ENCODE results near the gene CDK14. TPM values are rescaled to one million over a fixed set of nuclear protein-coding genes. Genes with fewer than 3 reads are reported as not detected.

CDK14 gene
- total RNA-seq, 6 donors from 2014 or later = 21.7 to 53.4 (median 37.1) TPM

DNA sequence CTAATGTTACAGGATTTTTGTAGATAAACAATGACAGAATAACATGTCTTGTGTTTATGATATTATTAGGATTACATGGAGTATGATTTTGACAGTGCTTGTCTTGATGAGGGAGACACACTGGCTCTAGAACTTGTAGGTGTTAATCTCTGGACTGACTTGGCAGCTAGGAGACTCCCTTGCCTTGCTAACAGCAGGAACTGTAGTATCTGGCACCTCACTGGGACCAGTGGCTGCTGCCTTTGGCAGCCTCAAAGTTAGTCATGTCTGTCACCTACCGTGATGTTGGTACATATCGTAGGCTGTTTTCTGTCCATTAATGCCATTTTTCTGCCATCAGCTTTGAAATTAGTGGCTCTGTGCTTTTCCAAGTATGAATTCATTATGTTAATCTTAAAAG is 261.5 kb downstream of the CDK14 start:
- ATAC-seq (ENCODE audit: low FRiP score in 2 of 2) = no peak
- no peak overlapping the region for H3K27ac ChIP-seq
- 59 to 67% methylated on average over 2 of the region's 2 CpGs for WGBS, 2 donors

DNA sequence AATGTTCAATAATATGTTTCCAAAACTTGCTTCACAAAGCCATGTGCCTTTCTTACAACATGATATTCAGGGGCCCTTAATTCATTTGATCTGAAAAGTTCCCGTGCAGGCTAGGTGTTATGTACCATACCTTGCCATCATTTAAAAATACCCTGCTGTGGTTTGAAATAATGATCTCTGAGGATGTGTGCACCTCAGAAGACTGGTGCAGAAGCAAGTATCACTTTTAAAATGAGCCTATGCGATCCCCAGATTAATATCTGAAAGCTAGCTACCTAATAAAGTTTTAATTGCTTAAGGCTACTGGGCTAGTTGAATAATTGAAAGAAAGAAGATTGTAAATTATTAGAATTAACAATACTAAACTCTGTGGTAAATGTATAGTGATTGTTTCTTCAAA is 262.4 kb downstream of the CDK14 start:
- no peak overlapping the region for H3K4me3 ChIP-seq
- ATAC-seq (ENCODE audit: low FRiP score in 2 of 2) = no peak

More for the DNA sequence above, 261.5 kb downstream of the CDK14 start:
- Histone ChIP-seq H3K27me3 (no peaks in the 10 kb centered on the region), H3K4me1 (no peaks in the 10 kb centered on the region), H3K36me3 (no peaks in the 10 kb centered on the region), H3K4me3 (no peak overlapping the region), H3K9me3 (no peaks in the 10 kb centered on the region)
- TF ChIP-seq POLR2A (IDR thresholded peaks at IDR 0.05) (no peak), EP300 (IDR thresholded peaks at IDR 0.05) (no peak), POLR2AphosphoS5 (IDR thresholded peaks at IDR 0.05) (no peak)
- TF ChIP-seq, protein P1, sequence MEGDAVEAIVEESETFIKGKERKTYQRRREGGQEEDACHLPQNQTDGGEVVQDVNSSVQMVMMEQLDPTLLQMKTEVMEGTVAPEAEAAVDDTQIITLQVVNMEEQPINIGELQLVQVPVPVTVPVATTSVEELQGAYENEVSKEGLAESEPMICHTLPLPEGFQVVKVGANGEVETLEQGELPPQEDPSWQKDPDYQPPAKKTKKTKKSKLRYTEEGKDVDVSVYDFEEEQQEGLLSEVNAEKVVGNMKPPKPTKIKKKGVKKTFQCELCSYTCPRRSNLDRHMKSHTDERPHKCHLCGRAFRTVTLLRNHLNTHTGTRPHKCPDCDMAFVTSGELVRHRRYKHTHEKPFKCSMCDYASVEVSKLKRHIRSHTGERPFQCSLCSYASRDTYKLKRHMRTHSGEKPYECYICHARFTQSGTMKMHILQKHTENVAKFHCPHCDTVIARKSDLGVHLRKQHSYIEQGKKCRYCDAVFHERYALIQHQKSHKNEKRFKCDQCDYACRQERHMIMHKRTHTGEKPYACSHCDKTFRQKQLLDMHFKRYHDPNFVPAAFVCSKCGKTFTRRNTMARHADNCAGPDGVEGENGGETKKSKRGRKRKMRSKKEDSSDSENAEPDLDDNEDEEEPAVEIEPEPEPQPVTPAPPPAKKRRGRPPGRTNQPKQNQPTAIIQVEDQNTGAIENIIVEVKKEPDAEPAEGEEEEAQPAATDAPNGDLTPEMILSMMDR (IDR thresholded peaks at IDR 0.05) = no peak
- no peak for DNase-seq

DNA sequence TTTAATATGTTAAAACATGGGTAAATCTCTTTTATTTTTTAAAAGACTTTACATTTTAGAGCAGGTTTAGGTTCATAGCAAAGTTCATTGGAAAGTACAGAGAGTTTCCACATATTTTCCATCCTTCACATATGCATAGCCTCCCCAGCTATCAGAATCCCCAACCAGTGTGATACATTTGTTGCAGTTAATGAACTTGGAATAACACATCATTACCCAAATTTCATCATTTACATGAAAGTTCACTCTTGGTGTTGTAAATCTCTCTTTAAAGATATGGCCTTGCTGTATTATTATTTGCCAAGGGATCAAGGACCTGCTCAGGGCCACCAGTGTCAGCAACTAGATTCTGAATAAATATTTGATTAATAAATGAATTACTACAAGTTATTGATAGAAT is 263.4 kb downstream of the CDK14 start:
- no peak overlapping the region for H3K27ac ChIP-seq
- H3K9me3 ChIP-seq = no peaks in the 10 kb centered on the region
- H3K4me3 ChIP-seq = no peak overlapping the region
- H3K36me3 ChIP-seq = no peaks in the 10 kb centered on the region
- no peak for TF ChIP-seq POLR2AphosphoS5 (IDR thresholded peaks at IDR 0.05)
- no peak for TF ChIP-seq EP300 (IDR thresholded peaks at IDR 0.05)
- TF ChIP-seq, protein P1 (IDR thresholded peaks at IDR 0.05) = no peak
- no peak for TF ChIP-seq POLR2A (IDR thresholded peaks at IDR 0.05)
- H3K4me1 ChIP-seq = no peaks in the 10 kb centered on the region
- no peak for DNase-seq
- no peak for ATAC-seq (ENCODE audit: low FRiP score in 2 of 2)
- no peaks in the 10 kb centered on the region for H3K27me3 ChIP-seq

More for the DNA sequence above, 262.4 kb downstream of the CDK14 start:
- no peak for DNase-seq
- 92 to 97% methylated on average over 2 of the region's 2 CpGs for WGBS, 2 donors
- no peaks in the 10 kb centered on the region for H3K27me3 ChIP-seq
- no peaks in the 10 kb centered on the region for H3K36me3 ChIP-seq
- H3K9me3 ChIP-seq = no peaks in the 10 kb centered on the region
- TF ChIP-seq POLR2AphosphoS5 (IDR thresholded peaks at IDR 0.05) = no peak
- no peak for TF ChIP-seq EP300 (IDR thresholded peaks at IDR 0.05)
- TF ChIP-seq, protein P1 (IDR thresholded peaks at IDR 0.05) = no peak
- H3K27ac ChIP-seq = no peak overlapping the region
- H3K4me1 ChIP-seq = no peaks in the 10 kb centered on the region

DNA sequence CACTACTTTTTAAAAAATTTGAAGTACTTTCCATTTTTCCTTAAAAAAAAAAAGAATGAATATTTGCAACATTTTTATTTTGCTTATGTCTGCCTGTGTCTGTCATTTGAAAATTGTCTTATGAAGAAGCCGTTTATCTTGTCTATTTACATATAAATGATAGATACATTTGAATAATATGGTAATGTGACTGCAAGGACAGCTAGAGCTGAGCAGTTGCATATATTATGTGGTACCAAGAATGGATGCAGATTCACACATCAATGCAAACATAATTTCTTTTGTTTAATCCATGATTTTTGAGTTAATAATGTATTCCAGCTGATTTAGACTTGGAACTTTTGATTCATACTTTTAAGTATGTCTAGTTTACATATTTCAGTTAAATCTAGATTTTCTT is 268.0 kb downstream of the CDK14 start:
- Histone ChIP-seq H3K9me3 (no peaks in the 10 kb centered on the region), H3K4me3 (no peak overlapping the region), H3K36me3 (no peaks in the 10 kb centered on the region), H3K4me1 (no peaks in the 10 kb centered on the region), H3K27ac (no peak overlapping the region), H3K27me3 (no peaks in the 10 kb centered on the region)
- ATAC-seq (ENCODE audit: low FRiP score in 2 of 2) (no peak), DNase-seq (no peak)
- WGBS, 2 donors = 80 to 89% methylated on average over 1 of the region's 1 CpG
- TF ChIP-seq, protein P1 (IDR thresholded peaks at IDR 0.05) = no peak

DNA sequence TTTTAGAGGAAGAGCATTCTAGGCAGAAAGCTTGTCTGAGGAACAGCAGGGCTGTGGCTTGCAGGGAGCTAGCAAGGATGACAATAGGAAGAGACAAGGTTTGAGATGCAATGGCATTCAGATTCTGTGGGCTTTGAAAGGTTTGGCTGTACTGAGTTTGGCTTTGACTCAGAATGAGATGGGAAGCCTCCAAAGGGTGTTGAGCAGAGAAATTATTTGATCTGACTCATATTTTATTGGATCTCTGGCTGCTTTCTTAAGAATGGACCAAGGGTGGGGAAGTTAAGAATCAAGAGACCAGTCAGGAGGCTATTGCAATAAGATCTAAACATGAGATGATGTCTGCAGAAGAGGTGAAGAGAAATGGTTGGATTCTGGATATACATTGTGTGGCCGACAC is 273.2 kb downstream of the CDK14 start:
- no peak for DNase-seq
- no peaks in the 10 kb centered on the region for H3K36me3 ChIP-seq
- no peak for TF ChIP-seq EP300 (IDR thresholded peaks at IDR 0.05)
- TF ChIP-seq POLR2A (IDR thresholded peaks at IDR 0.05) = no peak
- TF ChIP-seq POLR2AphosphoS5 (IDR thresholded peaks at IDR 0.05) = no peak
- TF ChIP-seq, protein P1 (IDR thresholded peaks at IDR 0.05) = no peak
- H3K4me3 ChIP-seq = no peak overlapping the region
- H3K27me3 ChIP-seq = no peaks in the 10 kb centered on the region
- 90 to 100% methylated on average over 1 of the region's 1 CpG for WGBS, 2 donors
- H3K4me1 ChIP-seq = no peaks in the 10 kb centered on the region
- H3K27ac ChIP-seq = no peak overlapping the region
- no peak for ATAC-seq (ENCODE audit: low FRiP score in 2 of 2)
- no peaks in the 10 kb centered on the region for H3K9me3 ChIP-seq

All from upper lobe of left lung (tissue), 6 donors.